Pons (tissue), 1 donor: ENCODE measurements around the gene DLG2.
"Not testable (repeated sequence)": the region's sequence is repeated elsewhere in the genome, so short reads cannot be mapped to it uniquely, and the experiment has no call there.

Experiments used
- DNase-seq: peaks from one replicate; pipeline ENCODE4 v3.0.0-alpha.2; 2016; ENCODE audit warnings: low spot score

The DLG2 gene

DNA sequence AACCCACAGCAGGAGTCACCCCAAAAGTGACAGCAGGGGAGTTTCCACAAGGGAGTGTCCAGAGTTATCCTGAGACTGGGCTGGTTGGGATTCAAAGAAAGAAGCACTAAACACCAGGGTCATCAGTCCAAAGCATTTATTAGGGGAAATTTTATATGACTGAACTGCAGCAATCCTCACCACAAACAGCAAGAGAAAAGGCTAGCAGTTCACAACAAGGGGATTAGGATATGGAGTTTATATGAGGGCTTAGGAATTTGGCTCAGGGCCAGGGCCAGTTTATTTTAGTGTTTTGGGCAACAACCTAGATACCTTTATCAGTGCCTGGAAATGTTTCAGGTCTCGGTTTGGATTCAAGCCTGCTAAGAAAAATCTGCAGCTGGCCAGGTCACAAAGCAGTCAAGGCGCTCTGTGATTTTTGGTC, 16.1 kb upstream of the DLG2 start:
- DNase-seq: no peak

GRCh38 chr11:85634747-85635146, 7.6 kb upstream of the DLG2 start:
- DNase-seq: no peak

GRCh38 chr11:85628771-85629341, 1.7 kb upstream of the DLG2 start:
- no peak for DNase-seq

GRCh38 chr11:85627998-85628770, 1.0 kb upstream of the DLG2 start, which contains the start of gene TMEM126B:
Gene TMEM126B, plus strand, starts transcription at chr11:85628593. Its CDS starts 15 bp downstream, at chr11:85628608.
- DNase-seq: peak; percentile 99

DNA sequence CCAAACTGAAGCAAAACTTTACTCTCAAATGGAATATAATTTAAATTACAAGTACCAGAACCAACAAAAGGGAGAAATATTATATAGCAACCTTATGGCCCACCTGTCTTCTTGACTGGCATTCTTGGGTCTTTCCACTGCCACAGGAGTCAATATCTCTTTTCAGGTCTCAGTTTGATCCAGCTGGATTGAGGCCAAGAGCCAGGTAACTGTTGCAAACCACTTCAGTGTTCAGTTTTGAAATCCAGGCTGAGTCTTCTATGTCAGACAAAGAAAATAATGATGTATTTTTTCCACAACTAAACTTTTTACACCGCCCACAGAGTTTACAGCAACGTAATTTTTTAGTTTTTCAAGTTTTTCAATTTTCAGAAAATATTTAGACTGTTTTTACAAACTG, 648 bp downstream of the DLG2 start:
- peak; percentile 12 for DNase-seq

DNA sequence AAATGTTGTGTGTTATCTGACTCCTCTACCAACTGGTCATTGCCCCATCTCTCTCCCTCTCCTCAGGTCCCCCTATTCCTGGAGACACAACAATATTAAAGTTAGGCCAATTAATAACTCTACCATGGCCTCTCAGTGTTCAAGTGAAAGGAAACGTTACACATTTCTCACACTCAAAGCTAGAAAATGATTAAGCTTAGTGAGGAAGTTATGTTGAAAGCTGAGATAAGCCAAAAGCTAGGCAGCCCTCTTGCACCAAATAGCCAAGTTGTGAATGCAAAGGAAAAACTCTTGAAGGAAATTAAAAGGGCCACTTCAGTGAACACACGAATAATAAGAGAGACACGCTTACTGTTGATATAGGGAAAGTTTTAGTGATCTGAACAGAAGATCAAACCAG, 6.9 kb downstream of the DLG2 start:
- DNase-seq: no peak

- no peak for DNase-seq
Observed at GRCh38 chr11:85619499-85619898, 7.6 kb downstream of the DLG2 start.

GRCh38 chr11:85611643-85612042, 15.5 kb downstream of the DLG2 start:
- DNase-seq: not testable (repeated sequence)

DNA sequence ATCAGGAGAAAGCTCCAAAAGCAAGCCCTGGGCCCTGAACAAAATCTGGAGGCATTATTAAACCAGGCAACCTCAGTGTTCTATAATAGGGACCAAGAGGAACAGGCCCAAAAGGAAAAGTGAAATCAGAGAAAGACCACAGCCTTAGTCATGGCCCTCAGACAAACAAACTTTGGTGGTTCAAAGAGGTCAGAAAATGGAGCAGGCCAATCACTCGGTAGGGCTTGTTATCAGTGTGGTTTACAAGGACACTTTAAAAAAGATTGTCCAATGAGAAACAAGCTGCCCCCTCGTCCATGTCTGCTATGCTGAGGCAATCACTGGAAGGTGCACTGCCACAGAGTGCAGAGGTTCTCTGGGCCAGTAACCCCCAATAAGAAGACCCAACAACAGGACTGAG, 17.9 kb downstream of the DLG2 start:
- DNase-seq: not testable (repeated sequence)

GRCh38 chr11:85608621-85609020, 18.5 kb downstream of the DLG2 start:
- not testable (repeated sequence) for DNase-seq

- DNase-seq: not testable (repeated sequence)
Observed at GRCh38 chr11:85606237-85606636, 20.9 kb downstream of the DLG2 start.

- DNase-seq: no peak
Observed at GRCh38 chr11:85603220-85603619, 23.9 kb downstream of the DLG2 start.

DNA sequence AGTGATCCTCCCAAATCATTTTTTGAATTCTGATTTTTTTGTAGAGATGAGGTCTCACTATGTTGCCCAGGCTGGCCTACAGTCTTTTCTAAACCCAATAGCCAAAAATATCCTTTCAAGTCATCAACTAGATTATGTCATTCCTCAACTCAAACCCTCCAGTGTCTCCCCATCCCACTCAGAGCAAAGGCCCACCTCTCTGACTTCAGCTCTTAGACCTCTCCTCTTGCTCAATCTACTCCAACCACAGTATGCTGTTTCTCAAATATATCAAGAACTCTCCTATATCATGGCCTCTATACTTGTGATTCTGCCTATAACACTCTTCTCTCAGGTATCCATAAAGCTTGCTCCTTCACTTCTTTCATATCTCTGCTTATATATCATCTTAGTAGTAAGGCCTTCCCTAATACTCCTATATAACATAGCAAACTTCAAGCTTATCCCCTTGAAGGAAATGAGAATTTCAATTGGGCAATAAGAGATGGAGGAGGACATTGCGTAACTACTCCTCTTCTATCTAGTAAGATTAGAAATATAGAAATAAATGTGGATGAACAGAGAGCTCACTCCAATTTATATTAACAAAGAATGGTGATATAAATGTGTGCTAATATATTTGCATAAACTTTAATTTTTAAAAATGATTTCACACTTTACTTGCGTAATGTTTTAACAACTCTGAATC, 24.5 kb downstream of the DLG2 start:
- no peak for DNase-seq

GRCh38 chr11:85599083-85599482, 28.1 kb downstream of the DLG2 start:
- no peak for DNase-seq

DNA sequence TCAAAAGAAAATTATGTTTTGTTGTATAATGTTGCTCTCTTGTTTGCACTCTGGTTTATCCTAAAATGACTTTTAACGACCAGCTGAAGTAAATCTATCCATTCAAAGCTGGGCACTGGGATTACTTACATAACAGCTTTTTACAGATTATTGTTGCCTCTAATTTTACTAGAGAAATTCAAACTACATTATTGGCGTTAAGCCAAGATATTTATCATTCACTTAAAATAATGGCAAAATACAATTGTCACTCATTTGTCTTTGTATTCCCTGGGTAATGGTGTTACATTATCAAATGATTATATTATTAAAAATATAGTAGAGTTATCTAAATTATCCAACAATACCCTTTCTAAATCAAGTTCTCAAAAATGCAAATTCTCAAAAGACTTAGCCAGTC, 30.3 kb downstream of the DLG2 start:
- DNase-seq: no peak

DNA sequence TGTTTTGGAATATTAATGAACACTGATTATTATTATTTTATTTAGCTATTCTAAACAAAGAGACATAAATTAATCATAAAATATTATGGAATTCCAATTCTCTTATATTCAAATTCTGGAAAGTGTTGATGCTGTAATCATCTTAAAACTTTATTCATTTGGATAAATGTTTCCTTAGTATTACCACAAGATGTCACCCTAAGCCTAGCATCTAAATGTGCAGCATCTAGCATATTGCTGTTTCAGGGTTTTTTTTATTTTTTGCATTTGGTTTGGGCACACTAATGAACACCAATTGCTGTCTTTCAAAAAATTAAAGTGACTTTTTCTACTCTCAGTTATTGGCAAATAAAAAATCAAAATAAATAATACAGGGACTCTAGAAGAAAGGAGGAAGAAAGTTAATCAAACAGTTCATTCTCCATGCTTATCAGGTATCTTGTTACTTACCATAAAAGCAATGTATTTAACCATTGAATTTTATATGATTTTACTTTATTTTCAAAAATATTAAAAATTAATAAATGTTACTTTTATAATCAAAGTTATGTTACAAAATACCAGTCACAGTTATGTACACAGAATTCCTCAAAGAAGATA, 31.8 kb downstream of the DLG2 start:
- peak; percentile 68 for DNase-seq

DNA sequence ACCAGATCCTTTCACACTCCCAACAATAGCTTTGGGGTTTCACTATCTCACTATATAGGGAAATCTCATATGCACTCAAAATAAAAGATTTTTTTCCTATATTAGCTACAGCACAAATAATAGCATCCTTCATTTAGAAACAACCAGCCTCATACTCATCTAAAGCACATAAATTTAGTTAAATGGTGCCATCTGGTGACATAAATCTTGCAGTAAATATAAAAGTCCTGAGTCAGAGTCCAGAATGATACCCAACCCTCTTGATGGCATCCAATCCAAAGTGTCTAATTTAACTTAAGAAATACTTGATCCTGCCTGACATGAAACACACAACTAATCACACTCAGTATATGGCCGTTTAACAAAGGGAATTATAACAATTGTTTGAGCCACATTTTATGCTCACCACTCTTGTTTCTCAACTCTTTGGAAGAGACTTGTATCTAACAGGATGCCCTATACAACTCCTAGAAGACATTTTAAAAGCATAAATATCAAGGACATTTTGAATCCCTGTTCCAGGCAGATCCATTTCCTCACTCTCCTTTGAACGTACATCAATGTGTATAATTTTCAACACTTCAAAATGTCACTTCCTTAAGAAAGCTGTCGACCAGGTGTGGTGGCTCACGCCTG, 36.2 kb downstream of the DLG2 start:
- peak; percentile 66 for DNase-seq

DNA sequence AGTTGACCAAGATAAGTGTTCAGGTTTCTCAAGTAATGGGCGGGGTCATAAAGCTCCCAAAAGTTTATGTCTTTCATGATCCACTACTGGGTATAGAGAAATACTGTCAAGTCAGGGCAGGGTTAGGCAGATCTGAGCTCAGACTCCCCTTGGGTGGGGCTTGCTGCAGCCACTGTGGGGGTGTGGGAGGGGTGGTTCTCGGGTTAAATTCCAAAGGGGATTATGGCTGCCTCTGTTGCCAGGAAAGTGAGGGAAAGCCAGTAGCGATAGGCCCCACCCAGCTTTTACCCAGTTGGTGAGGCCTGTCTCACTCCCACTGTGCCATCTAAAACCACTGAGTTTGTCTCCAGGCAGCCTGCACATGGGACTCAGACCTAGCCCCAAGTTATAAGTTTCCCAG, 37.8 kb downstream of the DLG2 start:
- DNase-seq: no peak

DNA sequence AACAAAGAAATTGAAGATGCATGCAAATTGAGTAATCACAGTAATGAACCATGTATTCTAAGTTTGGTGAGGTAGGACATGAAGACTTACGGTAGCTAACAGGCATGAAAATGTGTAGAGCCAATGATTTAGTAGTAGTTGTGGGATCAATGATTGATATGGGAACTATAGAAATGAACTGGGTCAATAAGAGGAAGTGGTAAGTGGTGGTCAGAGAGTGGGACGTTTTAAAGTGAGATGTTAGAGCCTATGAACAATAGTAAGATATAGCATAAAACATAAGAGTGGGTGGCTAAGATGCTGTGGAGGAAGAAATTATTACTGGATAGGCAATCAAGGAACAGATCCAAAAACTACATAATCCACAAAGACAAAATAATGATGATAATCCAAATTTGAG, 45.0 kb downstream of the DLG2 start:
- no peak for DNase-seq

DNA sequence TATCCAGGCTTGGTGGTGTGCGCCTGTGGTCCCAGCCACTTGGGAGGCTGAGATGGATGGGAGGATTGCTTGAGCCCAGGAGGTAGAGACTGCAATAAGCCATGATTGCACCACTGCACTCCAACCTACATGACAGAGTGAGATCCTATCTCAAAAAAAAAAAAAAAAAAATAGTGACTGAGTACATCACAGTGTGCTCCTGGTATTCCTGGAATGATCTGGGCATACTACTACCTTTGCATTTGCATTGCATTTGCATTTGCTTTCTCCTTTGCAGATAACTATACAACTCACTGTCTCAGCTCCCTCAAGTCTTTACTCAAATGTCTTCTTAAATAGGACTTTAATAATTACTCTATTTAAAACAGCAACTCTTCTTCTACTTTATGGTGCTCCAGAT, 51.8 kb downstream of the DLG2 start:
- no peak for DNase-seq

- DNase-seq: no peak
Observed at GRCh38 chr11:85572056-85572455, 55.1 kb downstream of the DLG2 start.

DNA sequence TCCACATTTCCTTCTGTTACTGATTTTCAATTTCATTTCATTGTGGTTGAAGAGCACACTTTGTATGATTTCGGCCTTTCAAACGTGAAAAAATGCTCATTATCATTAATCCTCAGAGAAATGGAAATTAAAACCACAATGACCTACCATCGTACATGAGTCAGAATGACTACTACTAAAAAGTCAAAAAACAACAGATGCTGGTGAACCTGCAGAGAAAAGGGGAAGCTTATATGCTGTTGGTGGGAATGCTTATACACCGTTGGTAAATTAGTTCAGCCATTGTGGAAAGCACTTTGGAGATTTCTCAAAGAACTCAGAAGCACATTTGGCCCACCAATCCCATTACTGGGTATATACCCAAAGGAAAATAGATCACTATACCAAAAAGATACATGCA, 57.6 kb downstream of the DLG2 start:
- no peak for DNase-seq
